ENCODE data around the gene PRPF4.

Gene PRPF4

GRCh38 chr9:113298924-113299770 lies 23.7 kb downstream of the PRPF4 start:
- Histone ChIP-seq H3K9me2 (replicated peaks; ENCODE audit: low read depth, low read length) (no peaks in the 10 kb centered on the region), H3F3A (ENCODE audit: low read depth) (no peaks in the 10 kb centered on the region), H3K4me2 (ENCODE audit: low read depth, low read length, poor library complexity, severe bottlenecking) (no peak overlapping the region), H3K79me2 (ENCODE audit: insufficient read depth, low read length) (no peaks in the 10 kb centered on the region), H2AFZ (ENCODE audit: low read length) (no peak overlapping the region), H3K9ac (ENCODE audit: low read depth, low read length, poor library complexity, severe bottlenecking) (no peak overlapping the region), H3K9me3 (ENCODE audit: insufficient read depth, low read depth, low read length) (no peaks in the 10 kb centered on the region), H3K4me3 (ENCODE audit: low read length, poor library complexity, severe bottlenecking) (no peak overlapping the region), H3K36me3 (ENCODE audit: insufficient read depth, low read length) (peaks cover under 1% of the 10 kb centered on the region; the same call in 1 of the 2 replicates), H3K27me3 (ENCODE audit: insufficient read depth, low read length, poor library complexity, severe bottlenecking) (no peaks in the 10 kb centered on the region), H4K20me1 (ENCODE audit: insufficient read depth, low read length, poor library complexity, severe bottlenecking) (no peaks in the 10 kb centered on the region), H3K4me1 (ENCODE audit: insufficient read depth, low read length, poor library complexity, severe bottlenecking) (no peaks in the 10 kb centered on the region)
- no peak for TF ChIP-seq CTCF (conservative IDR thresholded peaks at IDR 0.05; ENCODE audit: low read length)
- no peak for TF ChIP-seq EZH2phosphoT487 (IDR thresholded peaks at IDR 0.05; ENCODE audit: borderline replicate concordance)

GRCh38 chr9:113299800-113300292 lies 24.4 kb downstream of the PRPF4 start:
- Histone ChIP-seq H4K20me1 (ENCODE audit: insufficient read depth, low read length, poor library complexity, severe bottlenecking) (no peaks in the 10 kb centered on the region), H3K9me2 (replicated peaks; ENCODE audit: low read depth, low read length) (no peaks in the 10 kb centered on the region), H3K4me3 (ENCODE audit: low read length, poor library complexity, severe bottlenecking) (no peak overlapping the region), H3K4me2 (ENCODE audit: low read depth, low read length, poor library complexity, severe bottlenecking) (no peak overlapping the region), H3K9me3 (ENCODE audit: insufficient read depth, low read depth, low read length) (no peaks in the 10 kb centered on the region), H3K79me2 (ENCODE audit: insufficient read depth, low read length) (no peaks in the 10 kb centered on the region), H3F3A (ENCODE audit: low read depth) (no peaks in the 10 kb centered on the region), H3K27me3 (ENCODE audit: insufficient read depth, low read length, poor library complexity, severe bottlenecking) (no peaks in the 10 kb centered on the region), H3K36me3 (ENCODE audit: insufficient read depth, low read length) (no peaks in the 10 kb centered on the region), H3K9ac (ENCODE audit: low read depth, low read length, poor library complexity, severe bottlenecking) (no peak overlapping the region), H3K4me1 (ENCODE audit: insufficient read depth, low read length, poor library complexity, severe bottlenecking) (no peaks in the 10 kb centered on the region), H2AFZ (ENCODE audit: low read length) (no peak overlapping the region)
- TF ChIP-seq CTCF (conservative IDR thresholded peaks at IDR 0.05; ENCODE audit: low read length) (no peak), EZH2phosphoT487 (IDR thresholded peaks at IDR 0.05; ENCODE audit: borderline replicate concordance) (no peak)

GRCh38 chr9:113301548-113301947 lies 26.1 kb downstream of the PRPF4 start:
- no peak overlapping the region for H3K4me3 ChIP-seq (ENCODE audit: low read length, poor library complexity, severe bottlenecking)
- no peak overlapping the region for H3K9ac ChIP-seq (ENCODE audit: low read depth, low read length, poor library complexity, severe bottlenecking)
- H3K36me3 ChIP-seq (ENCODE audit: insufficient read depth, low read length) = no peaks in the 10 kb centered on the region
- no peaks in the 10 kb centered on the region for H3K27me3 ChIP-seq (ENCODE audit: insufficient read depth, low read length, poor library complexity, severe bottlenecking)
- no peaks in the 10 kb centered on the region for H3K9me2 ChIP-seq (replicated peaks; ENCODE audit: low read depth, low read length)
- H3K4me2 ChIP-seq (ENCODE audit: low read depth, low read length, poor library complexity, severe bottlenecking) = no peak overlapping the region
- no peaks in the 10 kb centered on the region for H3K79me2 ChIP-seq (ENCODE audit: insufficient read depth, low read length)
- H2AFZ ChIP-seq (ENCODE audit: low read length) = no peak overlapping the region
- H3K9me3 ChIP-seq (ENCODE audit: insufficient read depth, low read depth, low read length) = no peaks in the 10 kb centered on the region
- no peaks in the 10 kb centered on the region for H4K20me1 ChIP-seq (ENCODE audit: insufficient read depth, low read length, poor library complexity, severe bottlenecking)
- H3K4me1 ChIP-seq (ENCODE audit: insufficient read depth, low read length, poor library complexity, severe bottlenecking) = no peaks in the 10 kb centered on the region
- no peaks in the 10 kb centered on the region for H3F3A ChIP-seq (ENCODE audit: low read depth)
- TF ChIP-seq CTCF (conservative IDR thresholded peaks at IDR 0.05; ENCODE audit: low read length) (no peak), EZH2phosphoT487 (IDR thresholded peaks at IDR 0.05; ENCODE audit: borderline replicate concordance) (no peak)
